ENCODE results near the gene PLEKHM3.

GRCh38 chr2:207983641-207984042 lies 41.7 kb downstream of the PLEKHM3 start:
- no peak for TF ChIP-seq EZH2 (IDR thresholded peaks at IDR 0.05; ENCODE audit: insufficient read depth, poor library complexity, severe bottlenecking)
- TF ChIP-seq EZH2phosphoT487 (IDR thresholded peaks at IDR 0.05; ENCODE audit: insufficient read depth, low read depth), result no peak
